ENCODE data around the gene ZPBP.

The ZPBP gene

GRCh38 chr7:50037086-50037485 lies 56.0 kb downstream of the ZPBP start:
- no peak for DNase-seq

- DNase-seq, result no peak
Observed at GRCh38 chr7:50022991-50023390, 70.1 kb downstream of the ZPBP start.

GRCh38 chr7:50022451-50022850 lies 70.6 kb downstream of the ZPBP start:
- no peak for DNase-seq

DNA sequence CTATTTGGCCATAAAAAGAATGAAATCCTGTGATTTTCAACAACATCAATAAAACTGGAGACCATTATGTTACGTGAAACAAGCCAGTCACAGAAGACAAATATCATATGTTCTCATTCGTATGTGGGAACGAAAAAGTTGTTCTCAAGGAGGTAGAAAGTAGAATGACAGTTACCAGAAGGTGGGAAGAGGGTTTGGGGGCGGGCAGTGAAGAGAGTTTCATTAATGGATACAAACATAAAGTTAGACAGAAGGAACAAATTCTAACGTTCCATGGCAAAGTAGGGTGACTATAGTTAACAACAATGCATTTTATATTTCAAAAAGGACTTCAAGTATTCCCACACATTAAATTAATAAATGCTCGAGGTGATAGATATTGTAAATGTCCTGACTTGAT lies 97.4 kb downstream of the ZPBP start:
- no peak for DNase-seq

DNA sequence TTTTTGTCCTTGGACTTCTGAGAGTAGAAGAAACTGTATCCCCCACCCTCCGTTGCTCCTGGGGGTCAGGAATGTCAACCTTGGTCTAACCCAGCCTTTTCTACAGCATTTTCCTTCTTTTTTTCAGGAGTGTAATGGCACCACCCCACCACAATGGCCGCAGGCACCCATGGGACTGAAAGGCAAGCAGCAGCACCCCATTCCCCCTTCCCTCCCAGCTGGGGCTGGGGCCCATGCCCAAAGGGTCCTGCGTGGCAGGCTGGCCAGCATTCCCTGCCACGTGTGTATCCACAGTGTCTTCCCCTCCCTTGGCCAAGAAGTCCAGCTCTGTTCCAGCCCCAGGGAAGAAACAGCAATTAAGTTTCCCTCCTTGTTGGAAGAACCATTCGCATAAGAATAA lies 106.9 kb downstream of the ZPBP start:
- DNase-seq, result no peak

GRCh38 chr7:49980465-49980864 lies 112.6 kb downstream of the ZPBP start:
- DNase-seq, result no peak

GRCh38 chr7:49976238-49976637 lies 116.8 kb downstream of the ZPBP start:
- DNase-seq, result no peak

- no peak for DNase-seq
Observed at GRCh38 chr7:49974035-49974434, 119.0 kb downstream of the ZPBP start.

DNA sequence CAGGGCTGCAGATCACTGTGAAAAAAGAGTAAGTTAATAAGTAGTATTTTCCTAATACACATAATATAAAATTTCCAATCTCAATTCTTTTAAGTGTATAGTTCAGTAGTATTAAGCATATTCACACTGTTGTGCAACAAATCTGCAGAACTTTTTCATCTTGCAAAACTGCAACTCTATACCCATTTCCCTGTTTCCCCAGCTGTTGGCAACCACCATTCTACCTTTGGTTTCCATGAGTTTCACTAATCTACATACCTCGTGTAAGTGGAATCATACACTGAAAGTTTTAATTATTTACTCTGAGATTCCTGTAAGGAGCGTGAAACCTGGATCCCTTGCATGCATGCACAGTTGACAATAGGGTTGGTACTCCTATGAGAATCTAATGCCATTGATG lies 155.4 kb downstream of the ZPBP start:
- DNase-seq, result no peak

DNA sequence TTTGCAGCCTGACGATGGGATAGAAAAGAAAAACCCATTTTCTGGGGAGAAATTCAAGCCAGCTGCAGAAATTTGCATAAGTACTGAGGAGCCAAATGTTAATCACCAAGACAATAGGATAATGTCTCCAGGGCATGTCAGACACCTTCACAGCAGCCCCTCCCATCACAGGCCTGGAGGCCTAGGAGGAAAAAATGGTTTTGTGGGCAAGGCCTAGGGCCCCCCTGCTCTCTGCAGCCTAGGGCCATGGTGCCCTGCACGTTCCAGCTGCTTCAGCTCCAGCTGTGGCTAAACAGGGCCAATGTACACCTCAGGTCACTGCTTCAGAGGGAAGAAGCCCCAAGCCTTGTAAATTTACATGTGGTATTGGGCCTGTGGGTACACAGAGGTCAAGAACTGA lies 161.4 kb downstream of the ZPBP start:
- DNase-seq, result no peak

- no peak for DNase-seq
Observed at GRCh38 chr7:49928787-49929186, 164.3 kb downstream of the ZPBP start.

DNA sequence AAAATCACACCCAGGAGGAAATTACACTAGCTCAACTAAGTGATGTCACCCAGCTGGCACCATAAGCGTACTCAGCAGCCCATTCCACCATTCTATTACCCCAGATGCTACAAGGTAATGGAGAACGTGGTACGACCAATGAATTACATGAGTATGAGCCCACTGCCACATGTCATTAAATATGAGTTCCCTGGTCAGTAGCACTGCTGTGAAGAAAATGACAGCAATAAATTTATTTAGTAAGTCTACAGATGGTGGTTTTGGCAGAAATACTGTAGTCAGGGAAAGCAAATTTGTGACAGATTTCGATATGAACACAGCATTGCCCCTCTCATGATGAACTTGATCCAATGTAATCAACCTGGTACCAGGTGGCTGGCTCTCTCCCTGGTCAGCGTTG lies 165.4 kb downstream of the ZPBP start:
- no peak for DNase-seq

DNA sequence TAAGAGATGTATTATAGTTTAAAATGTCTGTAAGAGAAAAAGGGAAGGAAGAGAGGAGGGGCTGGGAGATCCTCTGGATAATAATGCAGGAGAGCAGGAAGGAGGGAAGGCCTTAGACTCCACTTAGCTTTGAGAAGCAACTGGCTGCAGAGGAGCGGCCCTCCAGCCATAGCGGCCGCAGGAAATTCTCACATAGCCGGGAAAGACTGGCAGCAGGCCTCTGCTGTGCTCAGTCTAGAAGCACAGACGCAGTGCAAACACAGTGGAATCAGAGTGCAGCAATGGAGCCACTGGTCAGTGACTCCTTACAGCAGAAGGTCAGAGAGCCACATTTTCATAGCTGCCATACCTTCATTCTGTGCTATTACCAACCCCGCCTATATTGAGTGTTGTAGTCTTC lies 166.3 kb downstream of the ZPBP start:
- DNase-seq, result no peak

DNA sequence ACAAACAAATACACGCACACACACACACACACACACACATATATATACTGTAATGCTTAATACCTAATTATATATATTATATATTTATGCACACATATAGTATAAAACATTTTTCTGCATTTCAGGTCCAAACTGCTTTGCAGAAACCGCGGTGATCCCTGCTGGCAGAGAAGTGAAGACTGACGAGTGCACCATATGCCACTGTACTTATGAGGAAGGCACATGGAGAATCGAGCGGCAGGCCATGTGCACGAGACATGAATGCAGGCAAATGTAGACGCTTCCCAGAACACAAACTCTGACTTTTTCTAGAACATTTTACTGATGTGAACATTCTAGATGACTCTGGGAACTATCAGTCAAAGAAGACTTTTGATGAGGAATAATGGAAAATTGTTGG lies 181.1 kb downstream of the ZPBP start:
- no peak for DNase-seq

DNA sequence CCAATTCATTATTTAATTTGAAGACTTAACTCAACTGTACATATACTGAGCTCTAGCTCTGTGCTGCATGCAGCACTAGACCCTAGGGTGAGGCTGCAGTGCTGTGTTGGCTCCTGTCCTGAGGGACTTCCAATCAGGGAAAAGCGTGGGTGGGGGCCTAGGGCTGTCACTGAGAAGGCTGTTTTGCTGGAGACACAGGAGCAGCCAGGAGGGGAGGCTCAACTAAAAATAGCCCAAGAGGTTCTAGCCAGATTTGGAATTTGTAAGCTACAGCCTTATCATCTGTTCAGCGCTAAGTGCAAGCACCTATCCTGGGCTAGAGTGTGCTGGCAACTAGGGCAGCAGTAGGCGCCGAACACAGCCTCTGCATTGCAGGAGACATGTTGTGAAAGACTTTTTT lies 198.5 kb downstream of the ZPBP start:
- DNase-seq, result no peak

DNA sequence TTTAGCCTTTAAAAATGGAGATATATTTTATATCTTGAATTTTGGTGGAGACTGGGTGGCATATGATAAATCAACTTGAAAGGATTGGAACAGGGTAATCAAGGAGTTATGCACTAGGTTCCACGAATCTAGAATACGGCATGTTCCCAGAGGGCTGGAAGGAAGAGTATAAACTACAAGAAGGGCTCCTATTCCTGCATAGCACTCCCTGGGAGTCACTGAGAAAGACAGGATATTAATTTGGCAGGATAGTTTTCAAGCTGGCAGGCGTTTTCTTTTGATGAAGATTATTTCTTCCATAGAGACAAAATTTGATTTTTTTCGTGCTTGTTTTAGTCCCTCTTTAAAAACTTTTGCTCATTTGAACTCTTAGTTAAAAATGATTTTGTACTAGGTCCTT lies 199.9 kb downstream of the ZPBP start:
- no peak for DNase-seq

GRCh38 chr7:49892481-49892880 lies 200.6 kb downstream of the ZPBP start:
- no peak for DNase-seq
